GM21619 (cell line): Measurements from ENCODE around the gene PSENEN.
"Not testable (repeated sequence)": the region's sequence is repeated elsewhere in the genome, so short reads cannot be mapped to it uniquely, and the experiment has no call there.

Experiments used
- ATAC-seq: cut with Tn5 transposase; IDR thresholded peaks from one replicate; pipeline ENCODE4 v1.9.1; 2021; ENCODE audit not compliant: unreplicated experiment

The PSENEN gene

DNA sequence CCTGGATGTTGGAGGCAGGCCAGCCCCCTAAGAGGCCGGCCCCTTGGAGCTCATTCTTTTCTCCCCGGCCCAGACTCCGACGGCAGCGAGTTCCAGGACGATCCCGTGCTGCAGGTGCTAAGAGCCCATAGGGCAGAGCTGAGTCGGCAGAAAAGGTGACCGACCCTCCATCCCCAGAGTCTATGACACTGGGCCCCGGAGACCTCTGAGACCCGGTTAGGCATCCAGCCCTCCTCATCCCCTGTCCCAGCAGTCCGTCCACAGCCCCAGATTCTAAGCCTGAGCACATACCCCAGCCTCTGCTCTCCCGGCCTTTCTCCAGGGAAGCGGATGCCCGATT lies 22.6 kb downstream of the PSENEN start:
- ATAC-seq = no peak

DNA sequence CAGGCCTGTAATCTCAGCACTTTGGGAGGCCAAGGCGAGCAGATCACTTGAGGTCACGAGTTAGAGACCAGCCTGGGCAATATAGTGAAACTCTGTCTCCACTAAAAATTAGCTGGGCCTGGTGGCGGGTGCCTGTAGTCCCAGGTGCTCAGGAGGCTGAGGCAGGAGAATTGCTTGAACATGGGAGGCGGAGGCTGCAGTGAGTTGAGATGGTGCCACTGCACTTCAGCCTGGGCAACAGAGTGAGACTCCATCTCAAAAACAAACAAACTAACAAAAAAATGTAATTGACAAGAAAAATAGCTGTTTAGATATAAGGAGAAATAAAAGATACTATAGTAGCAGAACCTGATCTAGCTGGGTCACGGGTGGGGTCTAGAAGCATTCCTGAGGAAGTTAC lies 26.9 kb downstream of the PSENEN start:
- not testable (repeated sequence) for ATAC-seq

DNA sequence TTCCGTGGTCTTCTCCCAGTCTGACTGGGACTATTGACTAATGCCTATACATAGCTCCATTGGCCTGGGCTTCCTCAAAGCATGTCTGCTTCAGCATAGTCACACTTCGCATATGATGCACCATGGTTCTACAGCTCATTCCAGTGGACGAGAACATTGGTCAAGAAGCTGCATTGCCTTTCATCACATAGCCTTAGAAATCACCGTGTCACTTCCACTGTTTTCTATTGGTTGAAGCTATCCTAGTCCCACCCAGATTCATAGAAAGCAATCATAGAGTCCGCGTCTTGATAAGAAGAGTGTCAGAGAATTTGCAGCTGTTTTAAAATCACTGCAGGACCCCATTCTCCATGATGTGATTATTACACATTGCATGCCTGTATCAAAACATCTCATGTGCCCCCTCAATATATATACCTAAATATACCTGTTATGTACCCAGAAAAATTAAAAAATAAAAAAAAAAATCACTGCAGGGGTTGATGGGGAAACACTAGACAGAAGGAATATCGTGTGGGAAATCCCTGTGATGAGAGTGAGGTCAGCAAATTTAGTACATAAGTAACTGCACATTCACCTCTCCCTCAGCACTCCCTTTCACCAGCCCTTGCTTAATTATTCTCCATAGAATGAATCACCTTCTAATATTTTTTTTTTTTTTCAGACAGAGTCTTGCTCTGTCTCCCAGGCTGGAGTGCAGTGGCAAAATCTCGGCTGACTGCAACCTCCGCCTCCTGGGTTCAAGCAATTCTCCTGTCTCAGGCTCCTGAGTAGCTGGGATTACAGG lies 27.8 kb downstream of the PSENEN start:
- no peak for ATAC-seq

DNA sequence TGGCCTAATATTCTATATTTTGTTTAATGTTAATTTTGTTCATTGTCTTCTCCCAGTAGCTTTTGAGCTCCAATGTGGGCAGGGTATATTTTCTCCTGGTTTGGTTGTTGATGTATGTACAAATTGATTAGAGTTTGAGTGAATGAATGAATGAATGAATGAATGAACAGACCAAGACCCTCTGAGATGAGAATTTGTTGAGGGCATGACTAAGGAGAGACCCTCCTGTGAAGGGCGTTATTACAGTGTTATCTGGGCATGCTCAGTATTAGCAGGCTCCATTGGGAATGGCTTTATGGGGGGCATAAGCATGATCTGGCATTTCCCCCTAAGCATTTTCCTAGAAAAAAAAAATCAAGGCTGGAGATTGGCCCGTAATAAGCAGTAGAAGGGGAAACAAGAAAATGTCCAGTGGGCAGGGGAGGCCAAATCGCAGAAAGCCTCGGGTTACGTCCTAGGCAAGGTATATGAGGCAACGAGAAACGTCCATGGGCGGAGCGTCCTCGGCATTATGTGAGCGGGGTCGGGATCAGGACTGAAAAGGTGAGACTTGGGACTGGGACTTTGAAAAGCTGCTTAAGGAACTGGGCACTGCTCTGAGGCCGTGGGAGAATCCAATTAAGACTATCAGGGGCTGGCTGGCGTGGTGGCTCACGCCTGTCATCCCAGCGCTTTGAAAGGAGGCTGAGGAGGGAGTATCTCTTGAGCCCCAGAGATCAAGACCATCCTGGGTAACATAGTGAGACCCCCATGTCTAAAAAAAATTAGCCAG lies 29.0 kb downstream of the PSENEN start:
- ATAC-seq = no peak

DNA sequence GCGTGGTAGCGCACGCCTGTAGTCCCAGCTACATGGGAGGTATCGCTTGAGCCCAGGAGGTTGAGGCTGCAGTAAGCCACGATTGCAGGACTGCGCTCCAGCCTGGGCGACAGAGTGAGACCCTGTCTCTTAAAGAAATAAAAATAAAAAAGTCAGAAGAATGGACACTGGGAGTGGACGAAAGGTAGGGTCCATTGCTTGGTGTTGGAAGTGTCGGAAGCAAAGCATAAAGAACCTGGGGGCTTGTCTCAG lies 29.5 kb downstream of the PSENEN start:
- peak; percentile 11 for ATAC-seq

DNA sequence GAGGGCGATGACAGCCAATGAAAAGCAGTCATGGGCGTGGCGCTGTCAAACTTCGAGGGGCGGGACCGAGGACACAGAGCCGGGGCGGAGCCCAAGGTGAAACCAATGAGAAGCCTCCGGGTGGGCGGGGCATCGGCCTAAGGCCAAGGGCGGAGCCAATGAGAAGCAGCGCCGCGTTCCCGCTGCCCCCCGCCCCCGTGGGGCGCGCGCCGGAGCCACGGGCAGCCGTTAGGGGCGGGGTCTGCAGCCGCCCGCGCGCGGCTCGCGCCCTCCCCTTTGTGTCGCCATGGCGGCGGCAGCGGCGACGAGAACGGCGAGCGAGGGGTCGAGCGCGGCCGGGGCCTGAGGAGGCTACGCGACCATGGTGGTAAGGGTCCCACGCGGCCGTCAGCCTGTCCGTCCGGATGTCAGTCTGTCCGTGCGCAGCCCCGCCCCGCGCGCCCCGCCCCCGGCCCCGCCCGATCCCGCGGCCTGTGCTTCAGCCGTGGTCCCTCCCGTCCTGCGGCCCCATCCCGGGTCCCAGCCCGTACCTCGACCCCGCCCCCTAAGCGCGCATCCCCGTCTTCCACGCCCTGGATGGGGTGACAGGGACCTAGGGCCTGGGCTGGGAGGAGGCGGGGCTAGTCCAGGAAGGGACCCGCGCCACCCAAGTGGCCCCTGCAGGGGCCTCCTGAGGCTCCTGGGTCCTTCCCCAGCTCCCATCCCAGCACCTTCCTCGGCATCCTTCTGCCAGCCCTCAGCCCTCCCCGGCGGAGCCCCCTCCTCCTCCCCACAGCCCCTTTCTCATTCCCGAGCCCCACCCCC lies 30.0 kb downstream of the PSENEN start, which contains the start of gene ARHGAP33:
Gene ARHGAP33 (plus strand): TSS at position 267 of the 804 bp plus-strand sequence. CDS start 95 bp downstream, at position 362.
- peak; percentile 92 for ATAC-seq

DNA sequence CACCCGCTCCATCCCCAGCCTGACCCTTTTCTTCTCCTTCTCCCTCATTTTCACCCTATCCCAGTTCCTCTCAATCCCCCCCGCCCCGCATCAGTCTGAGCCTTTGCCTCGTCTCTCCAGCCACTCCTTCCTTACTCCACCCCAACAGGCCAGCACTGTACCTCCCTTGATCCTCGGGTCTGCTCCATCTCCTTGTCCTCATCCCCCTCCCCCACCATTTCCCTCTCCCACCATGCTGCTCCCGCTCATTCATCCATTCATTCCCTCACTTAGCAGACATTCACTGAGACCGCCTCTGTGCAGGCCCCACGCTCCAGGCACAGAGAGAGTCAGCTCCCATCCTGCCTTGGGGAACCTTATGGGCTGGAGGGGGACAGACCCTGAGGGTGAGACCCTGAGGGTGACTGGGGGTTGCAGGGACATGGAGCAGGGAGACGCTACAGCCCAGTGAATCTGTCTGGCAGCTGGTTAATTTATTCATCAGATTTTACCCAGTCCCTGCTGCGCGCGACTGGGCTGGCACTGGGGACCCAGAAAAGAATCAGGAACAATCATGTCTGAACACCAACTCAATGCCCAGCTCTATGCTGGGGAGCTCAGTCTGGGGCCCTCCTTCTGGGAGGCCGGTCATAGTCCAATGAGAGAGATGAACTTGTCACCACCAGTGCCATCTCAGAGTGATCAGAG lies 30.8 kb downstream of the PSENEN start:
- no peak for ATAC-seq

DNA sequence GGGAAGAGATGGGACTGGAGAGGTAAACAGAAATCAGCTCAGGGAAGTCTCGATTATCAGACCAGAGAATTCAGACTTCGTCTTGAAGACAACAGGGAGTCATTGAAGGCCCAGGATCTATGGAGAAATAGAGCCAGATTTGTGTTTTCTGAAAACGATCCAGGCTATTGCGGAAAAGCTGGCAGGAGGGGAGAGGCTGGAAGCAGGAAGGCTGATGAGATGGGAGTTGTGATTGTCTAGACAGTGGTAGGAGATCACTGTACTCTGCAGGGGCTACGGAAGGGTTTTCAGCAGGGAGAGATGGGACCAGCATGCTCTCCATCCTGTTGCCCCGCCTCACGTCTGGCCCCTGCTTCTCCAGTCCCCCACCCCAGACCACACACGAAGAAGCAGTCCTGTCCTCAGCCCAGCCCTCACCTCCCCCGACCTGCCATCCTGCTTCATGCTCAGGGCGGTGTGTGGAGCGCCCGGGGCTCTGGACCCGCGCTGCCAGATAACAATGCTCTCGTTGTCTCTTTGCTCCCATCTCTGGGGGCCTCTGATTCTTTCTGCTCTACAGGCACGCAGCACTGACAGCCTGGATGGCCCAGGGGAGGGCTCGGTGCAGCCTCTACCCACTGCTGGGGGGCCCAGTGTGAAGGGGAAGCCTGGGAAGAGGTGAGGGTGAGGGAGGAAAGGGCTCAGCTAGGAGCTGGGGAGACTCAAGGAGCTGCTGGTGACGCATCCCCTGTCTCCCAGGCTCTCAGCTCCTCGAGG lies 31.8 kb downstream of the PSENEN start:
- ATAC-seq = no peak

DNA sequence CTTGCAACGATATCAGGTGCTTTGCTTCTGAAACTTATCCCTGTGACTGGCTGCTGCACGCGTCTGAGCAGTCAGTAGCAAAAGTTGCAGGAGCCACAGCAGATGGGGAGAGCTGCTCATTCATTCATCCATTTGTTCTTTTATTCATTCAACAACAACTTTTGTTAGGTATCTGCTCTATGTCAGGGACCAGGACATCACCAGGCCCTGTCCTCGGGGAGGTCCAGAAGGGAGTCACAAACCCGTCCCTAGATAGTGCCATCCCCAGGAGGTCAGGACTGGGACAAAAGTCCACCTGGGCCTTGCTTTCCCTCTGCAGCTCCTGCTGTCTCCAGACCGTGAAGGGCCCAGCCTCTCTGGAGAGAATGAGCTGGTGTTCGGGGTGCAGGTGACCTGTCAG lies 32.5 kb downstream of the PSENEN start:
- no peak for ATAC-seq

DNA sequence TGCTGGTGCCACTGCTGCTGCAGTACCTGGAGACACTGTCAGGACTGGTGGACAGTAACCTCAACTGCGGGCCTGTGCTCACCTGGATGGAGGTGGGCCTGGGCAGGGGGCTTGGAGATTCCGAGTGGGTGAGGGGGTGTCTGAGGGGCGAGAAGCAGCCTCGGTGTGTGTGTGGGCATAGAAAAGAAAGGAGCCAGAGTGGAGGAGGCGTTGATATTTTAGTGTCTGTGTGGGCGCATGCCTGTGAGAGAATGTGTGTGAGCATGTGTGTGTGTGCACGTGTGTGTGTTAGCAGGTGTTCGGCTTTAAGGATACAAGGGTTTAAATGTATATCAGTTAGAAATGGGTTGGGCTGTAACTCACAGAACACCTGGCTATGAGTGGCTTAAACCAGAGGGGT lies 33.6 kb downstream of the PSENEN start:
- ATAC-seq = no peak

DNA sequence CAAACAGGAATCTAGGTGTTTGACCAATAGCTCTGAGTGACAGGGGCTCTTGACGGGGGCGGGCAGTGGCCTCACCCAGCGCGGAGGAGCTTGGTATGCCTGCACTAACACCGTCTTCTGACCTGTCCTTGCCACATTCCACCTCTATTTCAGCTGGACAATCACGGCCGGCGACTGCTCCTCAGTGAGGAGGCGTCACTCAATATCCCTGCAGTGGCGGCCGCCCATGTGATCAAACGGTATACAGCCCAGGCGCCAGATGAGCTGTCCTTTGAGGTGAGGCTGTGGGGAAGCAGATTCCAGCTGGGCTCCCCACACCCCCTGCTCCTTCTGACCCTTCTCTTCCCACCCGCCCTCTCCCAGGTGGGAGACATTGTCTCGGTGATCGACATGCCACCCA lies 34.6 kb downstream of the PSENEN start:
- ATAC-seq = no peak

DNA sequence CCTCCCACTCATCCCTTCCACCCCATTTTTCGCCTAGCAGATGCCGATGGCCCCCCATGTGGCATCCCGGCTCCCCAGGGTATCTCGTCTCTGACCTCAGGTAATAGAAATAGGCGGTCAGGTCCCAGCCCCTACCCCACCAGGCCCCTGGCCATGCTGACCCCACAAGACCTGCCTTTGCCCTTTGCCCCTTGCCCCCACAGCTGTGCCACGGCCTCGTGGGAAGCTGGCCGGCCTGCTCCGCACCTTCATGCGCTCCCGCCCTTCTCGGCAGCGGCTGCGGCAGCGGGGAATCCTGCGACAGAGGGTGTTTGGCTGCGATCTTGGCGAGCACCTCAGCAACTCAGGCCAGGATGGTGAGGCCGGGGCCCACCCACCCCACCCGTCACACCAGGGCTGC lies 35.3 kb downstream of the PSENEN start:
- ATAC-seq = no peak

DNA sequence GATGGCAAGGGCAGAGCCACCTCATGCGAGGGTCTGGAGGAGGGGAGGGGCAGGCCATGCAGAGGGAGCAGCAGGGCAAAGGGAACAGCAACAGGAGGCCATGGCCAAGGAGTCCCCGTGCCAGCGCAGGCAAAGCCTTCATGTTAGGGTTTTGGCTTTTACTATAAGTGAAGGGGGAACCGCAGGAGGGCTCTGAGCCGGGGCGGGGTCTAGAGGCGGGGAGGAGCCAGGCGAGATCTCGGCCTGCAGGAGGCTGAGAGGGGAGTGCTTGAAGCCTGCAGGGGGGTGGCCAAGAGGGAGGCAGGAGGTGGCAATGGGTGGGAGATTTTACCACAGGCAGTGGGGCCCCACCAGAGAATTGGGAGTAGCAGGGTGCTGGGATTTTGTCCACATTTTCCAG lies 36.2 kb downstream of the PSENEN start:
- ATAC-seq = no peak

DNA sequence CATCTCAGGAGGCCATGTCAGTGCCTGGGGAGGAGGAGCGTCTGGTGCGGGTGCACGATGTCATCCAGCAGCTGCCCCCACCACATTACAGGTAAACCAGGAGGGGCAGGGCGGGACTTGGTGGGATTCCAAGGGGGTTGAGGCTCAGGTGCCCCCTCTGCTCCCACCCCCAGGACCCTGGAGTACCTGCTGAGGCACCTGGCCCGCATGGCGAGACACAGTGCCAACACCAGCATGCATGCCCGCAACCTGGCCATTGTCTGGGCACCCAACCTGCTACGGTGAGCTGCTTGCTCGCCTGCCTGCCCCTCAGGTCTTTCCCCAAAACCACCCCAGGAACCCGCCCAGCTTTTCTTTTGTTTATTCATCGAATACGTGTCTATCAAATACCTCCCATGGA lies 37.1 kb downstream of the PSENEN start:
- ATAC-seq = no peak

DNA sequence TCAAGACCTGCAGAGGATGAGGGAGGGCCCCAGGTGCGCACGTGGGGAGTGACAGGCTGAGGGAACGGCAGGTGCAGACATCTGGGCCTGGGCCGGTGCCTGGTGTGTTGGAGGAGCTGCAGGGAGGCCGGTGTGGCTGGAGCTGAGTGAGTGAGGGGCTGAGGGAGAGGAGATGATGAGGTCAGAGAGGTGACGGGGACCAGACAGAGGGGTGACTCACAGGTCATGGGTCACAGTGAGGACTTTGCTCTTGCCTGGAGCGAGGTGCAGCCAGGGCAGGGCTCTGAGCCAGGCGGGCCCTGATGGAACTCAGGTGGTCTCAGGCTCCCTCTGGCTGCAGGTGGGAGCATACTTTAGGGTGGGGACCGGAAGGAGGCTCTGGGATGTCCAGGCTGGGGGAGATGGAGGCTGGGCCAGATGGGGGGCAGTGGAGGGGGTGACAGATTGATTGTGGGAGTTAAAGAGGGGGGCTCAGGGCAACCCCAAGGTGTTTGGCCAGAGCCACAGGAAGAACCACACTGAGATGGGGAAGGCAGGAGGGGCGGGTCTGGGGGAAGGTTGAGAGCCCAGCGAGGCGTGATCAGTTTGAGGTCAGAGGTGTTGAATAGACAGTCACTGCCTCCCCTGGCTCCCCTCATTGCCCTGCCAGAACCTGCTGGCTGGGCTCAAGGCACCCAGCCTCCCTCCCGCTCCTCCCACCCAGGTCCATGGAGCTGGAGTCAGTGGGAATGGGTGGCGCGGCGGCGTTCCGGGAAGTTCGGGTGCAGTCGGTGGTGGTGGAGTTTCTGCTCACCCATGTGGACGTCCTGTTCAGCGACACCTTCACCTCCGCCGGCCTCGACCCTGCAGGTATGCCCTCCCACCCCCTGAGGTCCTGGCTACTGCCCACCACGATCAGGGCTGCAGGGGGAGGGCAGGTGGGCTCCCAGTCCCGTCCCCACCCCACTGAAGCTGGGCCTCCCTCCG lies 38.3 kb downstream of the PSENEN start:
- no peak for ATAC-seq

DNA sequence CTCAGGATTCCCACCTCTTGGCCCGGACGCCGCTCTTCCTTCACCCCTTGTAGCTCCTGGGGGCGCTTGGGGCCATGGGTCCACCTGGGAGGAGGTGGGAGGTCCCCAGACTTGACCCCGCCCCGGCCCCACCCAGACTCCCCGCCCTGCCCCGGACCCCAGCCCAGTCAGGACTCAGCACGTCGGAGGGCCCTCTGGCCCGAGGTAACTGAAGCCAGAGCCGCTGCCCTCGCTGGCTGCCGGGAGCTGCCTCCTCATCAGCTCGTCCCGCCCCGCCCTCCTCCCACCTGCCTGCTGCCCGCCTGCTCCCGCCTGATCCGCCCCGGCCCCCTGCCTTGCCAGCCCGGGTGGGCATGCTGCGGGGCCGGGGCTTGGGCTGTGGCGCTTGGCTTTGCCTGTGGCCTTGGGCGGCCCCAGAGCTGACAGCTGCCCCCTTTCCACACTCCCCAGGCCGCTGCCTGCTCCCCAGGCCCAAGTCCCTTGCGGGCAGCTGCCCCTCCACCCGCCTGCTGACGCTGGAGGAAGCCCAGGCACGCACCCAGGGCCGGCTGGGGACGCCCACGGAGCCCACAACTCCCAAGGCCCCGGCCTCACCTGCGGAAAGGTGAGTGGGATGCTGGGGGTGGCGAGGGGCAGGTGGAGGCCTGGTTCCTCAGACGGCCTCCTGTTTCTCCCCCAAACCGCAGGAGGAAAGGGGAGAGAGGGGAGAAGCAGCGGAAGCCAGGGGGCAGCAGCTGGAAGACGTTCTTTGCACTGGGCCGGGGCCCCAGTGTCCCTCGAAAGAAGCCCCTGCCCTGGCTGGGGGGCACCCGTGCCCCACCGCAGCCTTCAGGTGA lies 39.3 kb downstream of the PSENEN start:
- no peak for ATAC-seq

DNA sequence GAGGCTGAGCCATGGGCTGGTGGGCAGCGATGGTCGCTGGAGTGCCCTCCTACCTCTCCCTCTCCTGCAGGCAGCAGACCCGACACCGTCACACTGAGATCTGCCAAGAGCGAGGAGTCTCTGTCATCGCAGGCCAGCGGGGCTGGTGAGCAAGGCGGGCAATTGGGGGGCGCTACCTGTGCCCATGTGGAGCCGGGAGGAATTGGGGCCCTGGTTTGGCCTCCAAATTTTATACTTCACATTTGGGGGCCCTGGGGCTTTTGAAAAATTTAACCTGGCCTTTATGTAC lies 39.8 kb downstream of the PSENEN start:
- ATAC-seq = no peak

DNA sequence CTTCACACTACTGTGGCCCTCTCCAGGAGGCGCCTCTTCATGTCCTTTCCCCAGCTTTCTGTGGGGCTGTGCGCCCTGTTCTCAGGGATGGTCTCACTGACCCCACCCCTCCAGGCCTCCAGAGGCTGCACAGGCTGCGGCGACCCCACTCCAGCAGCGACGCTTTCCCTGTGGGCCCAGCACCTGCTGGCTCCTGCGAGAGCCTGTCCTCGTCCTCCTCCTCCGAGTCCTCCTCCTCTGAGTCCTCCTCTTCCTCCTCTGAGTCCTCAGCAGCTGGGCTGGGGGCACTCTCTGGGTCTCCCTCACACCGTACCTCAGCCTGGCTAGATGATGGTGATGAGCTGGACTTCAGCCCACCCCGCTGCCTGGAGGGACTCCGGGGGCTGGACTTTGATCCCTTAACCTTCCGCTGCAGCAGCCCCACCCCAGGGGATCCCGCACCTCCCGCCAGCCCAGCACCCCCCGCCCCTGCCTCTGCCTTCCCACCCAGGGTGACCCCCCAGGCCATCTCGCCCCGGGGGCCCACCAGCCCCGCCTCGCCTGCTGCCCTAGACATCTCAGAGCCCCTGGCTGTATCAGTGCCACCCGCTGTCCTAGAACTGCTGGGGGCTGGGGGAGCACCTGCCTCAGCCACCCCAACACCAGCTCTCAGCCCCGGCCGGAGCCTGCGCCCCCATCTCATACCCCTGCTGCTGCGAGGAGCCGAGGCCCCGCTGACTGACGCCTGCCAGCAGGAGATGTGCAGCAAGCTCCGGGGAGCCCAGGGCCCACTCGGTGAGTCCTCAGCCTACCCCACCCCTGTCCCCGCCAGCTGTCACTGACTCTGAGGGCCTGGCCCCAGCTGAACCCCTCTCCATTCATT lies 41.1 kb downstream of the PSENEN start:
- ATAC-seq = no peak
